RWPE1 (cell line): ENCODE results near the gene DSC3.
A peak's percentile ranks its signal among the peaks of the same experiment; 100 is the strongest.
"Not testable (repeated sequence)": the region's sequence is repeated elsewhere in the genome, so short reads cannot be mapped to it uniquely, and the experiment has no call there.

Experiments
- CTCF ChIA-PET: fragments of 350-600 bp; sonication (Branson Sonifier 250); formaldehyde crosslinking; extraction: SDS; loops from one replicate; lab custom pipeline; 2021; lab: Yijun Ruan, JAX
- POLR2A ChIA-PET: fragments of 400-600 bp; formaldehyde crosslinking; extraction: SDS; loops from one replicate; lab custom pipeline; 2020; ENCODE audit warnings: antibody characterized with exemption; ENCODE audit not compliant: low non-redundant PET; lab: Yijun Ruan, JAX
- DNase-seq: peaks from one replicate; pipeline ENCODE4 v3.0.0; 2012; ENCODE audit warnings: low spot score
- H3K27ac ChIP-seq: fragments of 450-650 bp; 2 replicates; pipeline ENCODE4 v1.5.1; 2017
- CTCF ChIP-seq: fragments of 450-650 bp; conservative IDR thresholded peaks from 2 replicates; pipeline ENCODE4 v1.5.1; 2017; ENCODE audit warnings: low read depth, mild to moderate bottlenecking

Gene DSC3

GRCh38 chr18:31039426-31039825 is 3.1 kb downstream of the DSC3 start:
- no peak for TF ChIP-seq CTCF
- ChIA-PET POLR2A (no interaction called here), CTCF (no interaction called here)
- H3K27ac ChIP-seq, result no peak overlapping the region
- peak; percentile 21 for DNase-seq

GRCh38 chr18:31037686-31038085 is 4.9 kb downstream of the DSC3 start:
- POLR2A ChIA-PET, H3K27ac ChIP-seq, CTCF ChIA-PET, DNase-seq: not testable (repeated sequence)

- no peak for TF ChIP-seq CTCF
- CTCF ChIA-PET, result no interaction called here
- DNase-seq, result no peak
- POLR2A ChIA-PET, result no interaction called here
- H3K27ac ChIP-seq, result no peak overlapping the region
Observed at GRCh38 chr18:31034541-31034940, 8.0 kb downstream of the DSC3 start.

GRCh38 chr18:31030574-31031278 is 11.8 kb downstream of the DSC3 start:
- no peak for DNase-seq
- no peak for TF ChIP-seq CTCF
- ChIA-PET POLR2A (no interaction called here), CTCF (no interaction called here)
- H3K27ac ChIP-seq, result no peak overlapping the region

GRCh38 chr18:31015715-31016434 is 26.7 kb downstream of the DSC3 start:
- H3K27ac ChIP-seq, result no peak overlapping the region
- ChIA-PET POLR2A (no interaction called here), CTCF (no interaction called here)
- DNase-seq, result no peak
- no peak for TF ChIP-seq CTCF

GRCh38 chr18:31011455-31011854 is 31.1 kb downstream of the DSC3 start:
- H3K27ac ChIP-seq, result peak overlapping the region; percentile 77
- POLR2A ChIA-PET, result not testable (repeated sequence)
- CTCF ChIA-PET, result interaction anchor here (0.6 kb wide), 1 partner anchor 629 kb away, joined by 3 read pairs; no protein-coding TSS in a partner anchor
- peak; percentile 74 for DNase-seq

- ChIA-PET POLR2A (no interaction called here), CTCF (interaction anchor here (0.6 kb wide), 1 partner anchor 13 kb away, joined by 5 read pairs; no protein-coding TSS in a partner anchor)
- no peak for DNase-seq
- TF ChIP-seq CTCF, result no peak
- no peak overlapping the region for H3K27ac ChIP-seq
Observed at GRCh38 chr18:31010601-31011000, 31.9 kb downstream of the DSC3 start.
